Brain microvascular endothelial cell (primary cell): ENCODE results near the gene GIPC3.
"Not testable (repeated sequence)": the region's sequence is repeated elsewhere in the genome, so short reads cannot be mapped to it uniquely, and the experiment has no call there.

Source experiments
- DNase-seq: peaks from one replicate; pipeline ENCODE4 v3.0.0-alpha.2; 2020
- H3K27ac ChIP-seq: fragments of 250-450 bp; sonication (Bioruptor Pico); 2 replicates; pipeline ENCODE4 v1.5.1; 2020; ENCODE audit warnings: mild to moderate bottlenecking, moderate library complexity
- H3K27me3 ChIP-seq: fragments of 250-450 bp; sonication (Bioruptor Pico); replicated peaks from 2 replicates; pipeline ENCODE4 v1.5.1; 2020; ENCODE audit warnings: mild to moderate bottlenecking
- H3K36me3 ChIP-seq: fragments of 250-450 bp; sonication (Bioruptor Pico); replicated peaks from 2 replicates; pipeline ENCODE4 v1.5.1; 2020; ENCODE audit warnings: mild to moderate bottlenecking
- H3K4me3 ChIP-seq: 2 replicates; pipeline ENCODE4 v1.5.1; 2011; ENCODE audit warnings: low read depth, mild to moderate bottlenecking, control low read depth, low read length, moderate library complexity
- CTCF ChIP-seq: IDR thresholded peaks from 2 replicates; pipeline ENCODE4 v1.5.1; 2011; ENCODE audit warnings: low read depth, mild to moderate bottlenecking, moderate library complexity, low read length, control low read depth, inconsistent platforms; ENCODE audit errors: missing control alignments
- in situ Hi-C: cut with HindIII; loops from 2 replicates; pipeline ENCODE4 v1.10.0; 2017; ENCODE audit warnings: low sequenced_read_pairs, low pct_ligation_motif_present

GIPC3 gene

GRCh38 chr19:3563709-3564524, 21.4 kb upstream of the GIPC3 start:
- H3K36me3 ChIP-seq: no peaks in the 10 kb centered on the region
- no peak for DNase-seq
- no peak overlapping the region for H3K4me3 ChIP-seq
- H3K27me3 ChIP-seq: no peaks in the 10 kb centered on the region
- in situ Hi-C loops: no loop called here
- no peak overlapping the region for H3K27ac ChIP-seq
- no peak for TF ChIP-seq CTCF

GRCh38 chr19:3565139-3565538, 20.1 kb upstream of the GIPC3 start:
- H3K27ac ChIP-seq: peak overlapping the region; percentile 60
- no peak for TF ChIP-seq CTCF
- in situ Hi-C loops: no loop called here

GRCh38 chr19:3570042-3570441, 15.2 kb upstream of the GIPC3 start:
- H3K4me3 ChIP-seq, H3K27ac ChIP-seq, in situ Hi-C loops, DNase-seq, H3K36me3 ChIP-seq, H3K27me3 ChIP-seq: not testable (repeated sequence)

More at GRCh38 chr19:3565139-3565538, 20.1 kb upstream of the GIPC3 start:
- no peaks in the 10 kb centered on the region for H3K27me3 ChIP-seq
- no peaks in the 10 kb centered on the region for H3K36me3 ChIP-seq
- peak; percentile 89 for DNase-seq
- H3K4me3 ChIP-seq: no peak overlapping the region

GRCh38 chr19:3570606-3571011, 14.7 kb upstream of the GIPC3 start:
- in situ Hi-C loops: no loop called here
- TF ChIP-seq CTCF: no peak
- DNase-seq: no peak
- H3K27ac ChIP-seq: no peak overlapping the region
- no peak overlapping the region for H3K4me3 ChIP-seq
- H3K36me3 ChIP-seq: peaks cover 7% of the 10 kb centered on the region
- H3K27me3 ChIP-seq: no peaks in the 10 kb centered on the region

GRCh38 chr19:3572132-3572854, 13.0 kb upstream of the GIPC3 start:
- H3K27ac ChIP-seq: peak overlapping the region; percentile 52
- in situ Hi-C loops: no loop called here
- H3K36me3 ChIP-seq: peaks cover 14% of the 10 kb centered on the region
- no peaks in the 10 kb centered on the region for H3K27me3 ChIP-seq
- H3K4me3 ChIP-seq: peak overlapping the region; percentile 62
- TF ChIP-seq CTCF: no peak
- peak; percentile 100 for DNase-seq

- no peaks in the 10 kb centered on the region for H3K27me3 ChIP-seq
- no peak for TF ChIP-seq CTCF
- in situ Hi-C loops: no loop called here
- peak within 1 kb of the TSS; percentile 77 for H3K4me3 ChIP-seq
- DNase-seq: no peak
- peaks cover 14% of the 10 kb centered on the region for H3K36me3 ChIP-seq
- peak within 1 kb of the TSS; percentile 58 for H3K27ac ChIP-seq
Measured at GRCh38 chr19:3572855-3573161, 12.5 kb upstream of the GIPC3 start, which contains the start of gene HMG20B. Gene HMG20B, plus strand, starts transcription at chr19:3572944. Its CDS starts 366 bp downstream, at chr19:3573310.
